GM20000 (cell line): ENCODE results near the gene BMP4.

Experiments used
- DNase-seq: peaks from one replicate; pipeline ENCODE4 v3.0.0; 2012; ENCODE audit warnings: low spot score
- CTCF ChIP-seq: IDR thresholded peaks from 2 replicates; pipeline ENCODE4 v1.5.1; 2012; ENCODE audit warnings: mild to moderate bottlenecking, control low read depth; ENCODE audit errors: extremely low read depth, missing control alignments

BMP4 gene

DNA sequence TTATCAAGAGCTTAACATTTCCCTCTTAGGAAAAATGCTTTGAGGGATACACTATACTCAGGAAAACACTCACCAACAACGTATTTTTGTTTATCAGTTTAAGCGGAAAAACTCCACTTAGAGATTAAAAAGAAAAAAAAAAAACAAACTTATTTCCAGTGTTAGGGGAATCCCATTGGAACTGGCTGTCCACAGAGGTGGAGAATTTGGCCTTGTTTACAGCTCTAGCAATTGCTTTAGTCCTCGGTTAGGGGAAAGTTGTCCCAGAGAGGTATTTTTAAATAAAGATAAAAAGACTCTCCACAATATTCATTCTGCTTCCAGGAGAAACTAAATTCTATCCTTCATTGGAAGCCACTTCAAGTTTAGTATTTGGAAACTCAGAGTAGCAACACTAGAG, 21.6 kb upstream of the BMP4 start:
- no peak for TF ChIP-seq CTCF
- DNase-seq, result no peak

DNA sequence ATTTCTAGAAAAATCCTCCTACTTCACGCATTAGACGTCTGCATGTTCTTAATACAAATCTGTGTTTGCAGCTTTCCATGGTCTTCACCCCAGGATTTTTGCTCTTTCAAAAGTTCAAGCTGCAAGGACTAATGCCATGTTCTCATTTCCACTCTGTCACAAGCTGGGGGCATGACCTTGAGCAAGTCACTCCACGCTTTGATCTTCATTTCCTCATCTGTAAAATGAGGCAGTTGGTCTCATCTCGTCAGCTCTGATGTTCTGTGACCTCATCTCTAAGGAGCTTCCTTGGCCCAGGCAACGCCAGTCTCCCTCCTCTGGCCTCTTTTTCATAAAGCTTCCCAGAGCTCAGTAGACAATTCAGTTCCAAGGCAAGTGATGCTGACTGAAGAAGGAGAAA, 18.8 kb upstream of the BMP4 start:
- TF ChIP-seq CTCF, result no peak
- no peak for DNase-seq

GRCh38 chr14:53971521-53971920, 14.9 kb upstream of the BMP4 start:
- no peak for TF ChIP-seq CTCF
- DNase-seq, result no peak

GRCh38 chr14:53969326-53969725, 12.7 kb upstream of the BMP4 start:
- TF ChIP-seq CTCF, result no peak
- no peak for DNase-seq

- DNase-seq, result no peak
- TF ChIP-seq CTCF, result no peak
Measured at GRCh38 chr14:53968726-53969125, 12.1 kb upstream of the BMP4 start.

DNA sequence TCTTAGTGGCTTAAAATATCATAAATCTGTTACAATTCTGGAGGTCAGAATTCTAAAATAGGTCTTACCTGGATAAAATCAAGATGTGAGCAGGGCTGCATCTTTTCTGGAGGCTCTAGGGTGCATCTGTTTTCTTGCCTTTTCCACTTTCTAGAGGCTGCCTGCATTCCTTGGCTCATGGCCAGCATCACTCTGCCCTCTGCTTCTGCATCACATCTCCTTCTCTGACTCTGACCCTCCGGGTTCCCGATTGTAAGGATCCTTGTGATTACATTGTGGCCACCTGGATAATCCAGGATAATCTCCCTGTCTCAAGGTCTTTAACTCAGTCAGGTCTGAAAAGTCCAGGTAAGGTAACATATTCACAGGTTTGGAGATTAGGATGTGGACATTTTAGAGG, 11.0 kb upstream of the BMP4 start:
- TF ChIP-seq CTCF, result no peak

GRCh38 chr14:53964249-53964648, 7.6 kb upstream of the BMP4 start:
- no peak for DNase-seq
- no peak for TF ChIP-seq CTCF

More for the DNA sequence above, 11.0 kb upstream of the BMP4 start:
- DNase-seq, result no peak
